ENCODE results near the gene CFAP77.

DNA sequence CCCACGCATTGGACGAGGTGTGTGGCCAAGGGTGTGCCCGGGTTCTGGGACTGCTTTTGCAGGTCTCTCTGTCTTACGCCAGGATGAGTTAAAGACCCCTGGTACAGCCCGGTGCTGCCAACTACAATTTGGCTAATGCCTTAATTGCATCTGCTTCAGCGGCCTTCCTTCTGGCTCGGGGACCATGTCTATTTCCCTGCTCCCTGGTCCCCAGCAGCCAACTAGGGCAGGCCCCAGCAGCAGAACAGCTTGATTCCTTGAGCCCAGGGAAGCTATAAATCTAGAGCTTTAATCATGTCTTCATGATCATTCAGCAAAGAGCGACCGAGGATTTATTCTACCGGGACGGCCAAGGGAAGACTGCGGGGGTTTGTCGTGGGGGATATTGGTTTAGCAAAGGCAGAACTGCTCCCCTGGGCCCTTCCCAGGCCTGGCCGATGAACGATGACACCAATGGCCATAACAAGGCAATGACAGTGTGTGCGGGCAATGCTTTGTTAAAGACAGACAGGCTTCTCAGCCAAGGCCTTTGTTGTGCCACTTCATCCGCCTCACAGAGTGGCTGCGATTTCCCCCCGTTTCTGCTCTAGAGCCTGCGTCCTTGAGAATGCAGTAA is 51.4 kb downstream of the CFAP77 start:
- TF ChIP-seq, protein P1, sequence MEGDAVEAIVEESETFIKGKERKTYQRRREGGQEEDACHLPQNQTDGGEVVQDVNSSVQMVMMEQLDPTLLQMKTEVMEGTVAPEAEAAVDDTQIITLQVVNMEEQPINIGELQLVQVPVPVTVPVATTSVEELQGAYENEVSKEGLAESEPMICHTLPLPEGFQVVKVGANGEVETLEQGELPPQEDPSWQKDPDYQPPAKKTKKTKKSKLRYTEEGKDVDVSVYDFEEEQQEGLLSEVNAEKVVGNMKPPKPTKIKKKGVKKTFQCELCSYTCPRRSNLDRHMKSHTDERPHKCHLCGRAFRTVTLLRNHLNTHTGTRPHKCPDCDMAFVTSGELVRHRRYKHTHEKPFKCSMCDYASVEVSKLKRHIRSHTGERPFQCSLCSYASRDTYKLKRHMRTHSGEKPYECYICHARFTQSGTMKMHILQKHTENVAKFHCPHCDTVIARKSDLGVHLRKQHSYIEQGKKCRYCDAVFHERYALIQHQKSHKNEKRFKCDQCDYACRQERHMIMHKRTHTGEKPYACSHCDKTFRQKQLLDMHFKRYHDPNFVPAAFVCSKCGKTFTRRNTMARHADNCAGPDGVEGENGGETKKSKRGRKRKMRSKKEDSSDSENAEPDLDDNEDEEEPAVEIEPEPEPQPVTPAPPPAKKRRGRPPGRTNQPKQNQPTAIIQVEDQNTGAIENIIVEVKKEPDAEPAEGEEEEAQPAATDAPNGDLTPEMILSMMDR (IDR thresholded peaks at IDR 0.05), result no peak
- no peak for TF ChIP-seq POLR2A (IDR thresholded peaks at IDR 0.05)
- no peak for TF ChIP-seq EP300 (IDR thresholded peaks at IDR 0.05)
